ENCODE measurements around the gene NIT1. TPM values are rescaled to one million over a fixed set of nuclear protein-coding genes. Genes with fewer than 3 reads are reported as not detected.

NIT1 gene
- total and polyA plus RNA-seq, 2 of the 8 experiments (the other 6 are each of a cell fraction or from before 2014, with no cell fraction given), result 33.0 to 40.4 TPM

DNA sequence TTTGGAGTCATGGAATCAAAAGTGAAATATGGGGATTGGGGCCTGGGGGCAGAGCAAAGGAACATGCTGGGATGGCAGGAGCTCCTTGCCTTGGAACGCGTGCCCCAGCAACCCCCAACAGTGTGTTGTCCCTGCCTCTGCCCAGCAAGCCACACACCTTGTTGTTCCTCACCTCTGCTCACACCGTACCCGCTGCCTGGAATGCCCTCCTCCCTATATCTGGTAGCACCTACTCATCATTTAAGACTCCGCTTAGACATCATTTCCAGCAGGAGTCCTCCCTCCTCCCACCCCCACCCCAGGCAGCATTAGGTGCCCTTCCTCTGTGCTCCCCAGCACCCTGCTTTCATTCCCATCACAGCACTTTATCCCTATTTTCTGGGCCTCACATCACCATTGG, 36.4 kb upstream of the NIT1 start:
- ChIA-PET POLR2A (ENCODE audit: partially characterized antibody) (interaction anchor here (1.4 kb wide), 1 partner anchor 36 kb away, joined by 3 read pairs; the partner anchor contains the start of gene USF1), CTCF (ENCODE audit: partially characterized antibody) (interaction anchor here (1.4 to 17.8 kb wide), 3 partner anchors 9 to 27 kb away, joined by 4 to 282 read pairs (median 156); partner anchors contain the start of genes ARHGAP30 and KLHDC9)
- FAIRE-seq, result no peak

More for the DNA sequence above, 36.4 kb upstream of the NIT1 start:
- Histone ChIP-seq H4K5ac (ENCODE audit: insufficient read length, low read depth, low read length) (no peak overlapping the region), H3K23me2 (ENCODE audit: low read depth, low read length) (no peaks in the 10 kb centered on the region), H3K23ac (ENCODE audit: insufficient read length) (no peak overlapping the region), H4K20me1 (replicated peaks in 1 of 2; ENCODE audit: control insufficient read depth in 1 of 2, insufficient read depth in 2 of 2, low read length in 2 of 2) (no peaks in the 10 kb centered on the region), H2BK15ac (ENCODE audit: low read length) (no peak overlapping the region), H2AK5ac (ENCODE audit: low read depth, low read length) (no peak overlapping the region), H3K27me3 (replicated peaks in 1 of 4; ENCODE audit: control insufficient read depth in 3 of 4, extremely low read depth in 1 of 4, insufficient read depth in 3 of 4, low read length in 3 of 4) (no peaks in the 10 kb centered on the region), H3K4me3 (ENCODE audit: extremely low read depth in 1 of 4, insufficient read depth in 2 of 4, low read depth in 3 of 4, low read length in 4 of 4) (no peak overlapping the region), H2BK12ac (ENCODE audit: low read depth, low read length) (no peak overlapping the region), H3K4ac (replicated peaks; ENCODE audit: insufficient read length, low read depth, low read length) (no peak overlapping the region), H2BK5ac (ENCODE audit: low read depth, low read length) (no peak overlapping the region), H3K14ac (ENCODE audit: insufficient read length) (no peak overlapping the region), H3K4me2 (ENCODE audit: insufficient read depth in 1 of 2, low read depth in 2 of 2, low read length in 2 of 2) (no peak overlapping the region), H3K9me3 (ENCODE audit: insufficient read depth in 2 of 2, low read depth in 1 of 2, low read length in 1 of 2) (no peaks in the 10 kb centered on the region), H3K4me1 (replicated peaks in 1 of 4; ENCODE audit: control insufficient read depth in 3 of 4, insufficient read depth in 4 of 4, low read length in 3 of 4) (peaks cover 0 to 6% (median 0%) of the 10 kb centered on the region in 4 experiments; a peak in 4 of 7 replicates), H4K8ac (ENCODE audit: extremely low read depth, insufficient read depth, low read length) (no peak overlapping the region), H3K56ac (replicated peaks; ENCODE audit: insufficient read length, low read depth, low read length) (no peak overlapping the region), H3K9ac (replicated peaks in 1 of 4; ENCODE audit: extremely low read depth in 1 of 4, low read depth in 3 of 4, low read length in 3 of 4) (no peak overlapping the region), H3K79me2 (ENCODE audit: control insufficient read depth in 1 of 2, insufficient read depth in 2 of 2, low read length in 2 of 2) (no peaks in the 10 kb centered on the region), H3K27ac (ENCODE audit: low read depth, low read length) (no peak overlapping the region), H3K79me1 (ENCODE audit: low read depth, low read length) (no peaks in the 10 kb centered on the region), H3K36me3 (ENCODE audit: control insufficient read depth in 2 of 4, insufficient read depth in 4 of 4, low read length in 3 of 4) (no peaks in the 10 kb centered on the region), H2BK20ac (ENCODE audit: low read length) (no peak overlapping the region), H3K18ac (ENCODE audit: extremely low read depth, low read length) (no peak overlapping the region), H2AFZ (ENCODE audit: low read length) (no peak overlapping the region), H2BK120ac (replicated peaks; ENCODE audit: low read depth, low read length) (no peak overlapping the region), H4K91ac (replicated peaks; ENCODE audit: insufficient read length, low read length) (peak overlapping the region; percentile 49)
- WGBS, 2 experiments (ENCODE audit: extremely low coverage in 1 of 2, insufficient coverage in 1 of 2, insufficient read length in 1 of 2, insufficient replicate concordance in 2 of 2, low coverage in 1 of 2, low lambda C conversion rate in 2 of 2, missing lambda C conversion rate in 1 of 2), result 98% methylated on average over 4 of the region's 5 CpGs; no CpG with 5 or more reads in 1 of the 2 experiments
- no peak for DNase-seq (ENCODE audit: low read depth in 1 of 2, low spot score in 2 of 2)
- TF ChIP-seq BRCA1 (IDR thresholded peaks at IDR 0.05; ENCODE audit: low read depth, low read length) (no peak), KDM4A (IDR thresholded peaks at IDR 0.05; ENCODE audit: low read depth, low read length, severe bottlenecking) (no peak), PHF8 (conservative IDR thresholded peaks at IDR 0.05; ENCODE audit: low read depth, low read length) (no peak), CHD1 (IDR thresholded peaks at IDR 0.05; ENCODE audit: low read depth, low read length) (no peak), TBP (IDR thresholded peaks at IDR 0.05; ENCODE audit: low read depth, low read length) (no peak), JUND (IDR thresholded peaks at IDR 0.05; ENCODE audit: low read length) (no peak)

Measured in H1 (cell line).